HG03175 (cell line): ENCODE results near the gene CHMP1A.
"Not testable (repeated sequence)": the region's sequence is repeated elsewhere in the genome, so short reads cannot be mapped to it uniquely, and the experiment has no call there.

Experiments
- ATAC-seq: cut with Tn5 transposase; IDR thresholded peaks from one replicate; pipeline ENCODE4 v1.9.1; 2021; ENCODE audit warnings: mild to moderate bottlenecking, moderate library complexity; ENCODE audit not compliant: unreplicated experiment

CHMP1A gene

GRCh38 chr16:89657442-89658220, at the start of gene CHMP1A, which contains the start of gene SPATA33:
Gene CHMP1A, minus strand, starts transcription at chr16:89657708. Its CDS starts 120 bp downstream, at chr16:89657588.
Gene SPATA33, plus strand, starts transcription at chr16:89657836. Its CDS starts 76 bp downstream, at chr16:89657912.
- ATAC-seq = peak; percentile 94

- ATAC-seq = no peak
Measured at GRCh38 chr16:89706518-89707260, 49.2 kb upstream of the CHMP1A start.

- ATAC-seq = no peak
Measured at GRCh38 chr16:89705006-89705405, 47.5 kb upstream of the CHMP1A start.

- ATAC-seq = no peak
Measured at GRCh38 chr16:89704281-89704680, 46.8 kb upstream of the CHMP1A start.

GRCh38 chr16:89701425-89702406, 44.2 kb upstream of the CHMP1A start, which contains the start of gene SPATA2L:
Gene SPATA2L, minus strand, starts transcription at chr16:89701705. Its CDS starts 473 bp downstream, at chr16:89701232.
- peak; percentile 65 for ATAC-seq

- no peak for ATAC-seq
Measured at GRCh38 chr16:89700649-89701424, 43.3 kb upstream of the CHMP1A start.

GRCh38 chr16:89700100-89700648, 42.7 kb upstream of the CHMP1A start:
- ATAC-seq = peak; percentile 57

- not testable (repeated sequence) for ATAC-seq
Measured at GRCh38 chr16:89699629-89700099, 42.2 kb upstream of the CHMP1A start.

GRCh38 chr16:89698717-89699116, 41.2 kb upstream of the CHMP1A start:
- ATAC-seq = not testable (repeated sequence)

- ATAC-seq = no peak
Measured at GRCh38 chr16:89697616-89698331, 40.3 kb upstream of the CHMP1A start.

- ATAC-seq = no peak
Measured at GRCh38 chr16:89697161-89697615, 39.7 kb upstream of the CHMP1A start.

- ATAC-seq = no peak
Measured at GRCh38 chr16:89696670-89697128, 39.2 kb upstream of the CHMP1A start.

GRCh38 chr16:89695875-89696669, 38.6 kb upstream of the CHMP1A start:
- ATAC-seq = no peak

- no peak for ATAC-seq
Measured at GRCh38 chr16:89695086-89695874, 37.8 kb upstream of the CHMP1A start.

GRCh38 chr16:89694784-89695085, 37.2 kb upstream of the CHMP1A start:
- not testable (repeated sequence) for ATAC-seq

GRCh38 chr16:89693931-89694783, 36.6 kb upstream of the CHMP1A start:
- no peak for ATAC-seq
